Endothelial cell of umbilical vein (primary cell): ENCODE results near the gene SLC11A1. TPM values are rescaled to one million over a fixed set of nuclear protein-coding genes. Genes with fewer than 3 reads are reported as not detected.
A peak's percentile ranks its signal among the peaks of the same experiment; 100 is the strongest.

ENCODE experiments used
- BruUV-seq: library from RNA; stranded (reverse); fragments of 400-500 nt; replicated peaks from 2 replicates; lab custom pipeline; 2021; lab: Mats Ljungman, UMichigan
- CTCF ChIA-PET: fragments of 300-600, 350-600 bp; sonication (Branson Sonifier 250); formaldehyde crosslinking; loops from one replicate; lab custom pipeline; 2021; ENCODE audit warnings: antibody characterized with exemption, inconsistent platforms; lab: Charles Lee
- POLR2A ChIA-PET: fragments of 300-600, 350-600 bp; sonication (Branson Sonifier 250); formaldehyde crosslinking; loops from one replicate; lab custom pipeline; 2021; ENCODE audit warnings: antibody characterized with exemption, inconsistent platforms; lab: Charles Lee
- DNase-seq: peaks from one replicate; pipeline ENCODE4 v3.0.0-alpha.2; 2011; ENCODE audit warnings: low read depth, low spot score
- FAIRE-seq: peaks from 2 replicates; lab custom pipeline; 2011; peaks lifted over from hg19 to GRCh38; lab: Jason Lieb, UNC
- H2AFZ ChIP-seq: 2 replicates; pipeline ENCODE4 v1.6.0; 2012; ENCODE audit warnings: low read depth, low read length, control low read depth, inconsistent platforms
- H3K27ac ChIP-seq: 2 replicates; pipeline ENCODE4 v1.5.1; 2011; ENCODE audit warnings: low read depth, mild to moderate bottlenecking, control low read depth, low read length, moderate library complexity; ENCODE audit not compliant: insufficient read depth
- H3K27me3 ChIP-seq, 2 experiments: 2 replicates each; pipeline versions ENCODE4 v1.6.0 to v1.6.1; 2011; ENCODE audit warnings: low read length in 2 of 2, mixed read lengths in 1 of 2; ENCODE audit not compliant: control insufficient read depth in 2 of 2, insufficient read depth in 2 of 2
- H3K36me3 ChIP-seq, 2 experiments: 2 replicates in 1 of 2; 3 replicates in 1 of 2; pipeline ENCODE4 v1.5.1; 2011; ENCODE audit warnings: low read length in 2 of 2, mild to moderate bottlenecking in 1 of 2, moderate library complexity in 1 of 2; ENCODE audit not compliant: control insufficient read depth in 2 of 2, insufficient read depth in 2 of 2; ENCODE audit errors: extremely low read depth in 1 of 2
- H3K4me1 ChIP-seq: 3 replicates; pipeline ENCODE4 v1.5.1; 2011; ENCODE audit warnings: mild to moderate bottlenecking, low read length; ENCODE audit not compliant: control insufficient read depth, insufficient read depth; ENCODE audit errors: extremely low read depth
- H3K4me2 ChIP-seq: 2 replicates; pipeline ENCODE4 v1.6.1; 2011; ENCODE audit warnings: low read length, control low read depth, mixed read lengths; ENCODE audit not compliant: insufficient read depth
- H3K4me3 ChIP-seq, 3 experiments: fragments of 200-600 bp in 1 of 3; sonication (generic), shearing (Covaris generic) in 1 of 3; replicated peaks in 1 of 3; 2 replicates each; pipeline ENCODE4 v1.5.1; 2011 to 2016; ENCODE audit warnings: control low read depth in 3 of 3, low read length in 3 of 3, mild to moderate bottlenecking in 2 of 3, inconsistent platforms in 1 of 3, low read depth in 1 of 3, moderate library complexity in 1 of 3; ENCODE audit not compliant: insufficient read depth in 1 of 3
- H3K79me2 ChIP-seq: 2 replicates; pipeline ENCODE4 v1.6.0; 2012; ENCODE audit warnings: low read length, inconsistent platforms; ENCODE audit not compliant: control insufficient read depth, insufficient read depth
- H3K9ac ChIP-seq: replicated peaks from 2 replicates; pipeline ENCODE3; 2011; ENCODE audit warnings: low read length, control low read depth; ENCODE audit not compliant: insufficient read depth; ENCODE audit errors: extremely low read depth
- H3K9me1 ChIP-seq: replicated peaks from 3 replicates; pipeline ENCODE4 v1.6.0; 2011; ENCODE audit warnings: mild to moderate bottlenecking, low read length; ENCODE audit not compliant: control insufficient read depth, insufficient read depth; ENCODE audit errors: extremely low read depth
- H3K9me3 ChIP-seq: replicated peaks from 2 replicates; pipeline ENCODE4 v1.5.1; 2012; ENCODE audit warnings: low read length, inconsistent platforms; ENCODE audit not compliant: control insufficient read depth, insufficient read depth
- H4K20me1 ChIP-seq: replicated peaks from 2 replicates; pipeline ENCODE3; 2011; ENCODE audit warnings: mild to moderate bottlenecking, low read length; ENCODE audit not compliant: control insufficient read depth, insufficient read depth; ENCODE audit errors: extremely low read depth
- EZH2 ChIP-seq: IDR thresholded peaks from 2 replicates; pipeline ENCODE4 v1.6.1; 2012; ENCODE audit warnings: borderline replicate concordance, low read depth, mild to moderate bottlenecking, moderate library complexity, low read length, inconsistent platforms; ENCODE audit not compliant: severe bottlenecking
- FOS ChIP-seq: IDR thresholded peaks from 2 replicates; pipeline ENCODE4 v1.6.1; 2011; ENCODE audit warnings: mild to moderate bottlenecking, low read length, moderate library complexity, borderline replicate concordance; ENCODE audit not compliant: insufficient read depth
- GATA2 ChIP-seq: IDR thresholded peaks from 2 replicates; pipeline ENCODE4 v1.7.0; 2011; ENCODE audit warnings: low read depth, mild to moderate bottlenecking, moderate library complexity, mixed read lengths, low read length; ENCODE audit not compliant: insufficient read length, insufficient read depth
- JUN ChIP-seq: IDR thresholded peaks from 2 replicates; pipeline ENCODE4 v1.6.1; 2011; ENCODE audit warnings: borderline replicate concordance, low read depth; ENCODE audit not compliant: insufficient read length, insufficient read depth
- MYC ChIP-seq: IDR thresholded peaks from one replicate; pipeline ENCODE4 v1.6.1; 2011; ENCODE audit warnings: mild to moderate bottlenecking, low read depth, low read length
- POLR2A ChIP-seq: IDR thresholded peaks from 2 replicates; pipeline ENCODE4 v1.6.1; 2012; ENCODE audit warnings: low read depth, mild to moderate bottlenecking, control low read depth, low read length
- POLR2AphosphoS5 ChIP-seq: IDR thresholded peaks from 2 replicates; pipeline ENCODE4 v1.6.1; 2012; ENCODE audit warnings: low read depth, mild to moderate bottlenecking, control low read depth, low read length, moderate library complexity; ENCODE audit not compliant: insufficient read depth
- dilution Hi-C: fragments of 300-500 bp; cut with MboI; formaldehyde crosslinking; loops from one replicate; pipeline ENCODE4 v1.15.0; 2019; ENCODE audit warnings: low sequenced_read_pairs; ENCODE audit not compliant: extremely low pct_ligation_motif_present
- intact Hi-C: fragments of 100-400 bp; cut with micrococcal nuclease; formaldehyde crosslinking; loops from one replicate; pipeline ENCODE4 v1.10.0; 2022
- polyA plus RNA-seq, 4 experiments: library from polyadenylated mRNA; depleted of rRNA in 3 of 4; stranded (reverse) in 3 of 4; unstranded in 1 of 4; fragments of >200 nt; gene quantifications; 2 replicates each; pipeline versions ENCODE4 v1.2.1 to v1.2.3, GENCODE V29; 2011 to 2012; ENCODE audit warnings: missing spikeins in 1 of 4
- total RNA-seq: library from RNA; stranded (reverse); gene quantifications from 2 replicates; pipeline ENCODE4 v1.2.3, GENCODE V29; 2021
- TF ChIP-seq, protein P1 (sequence below): IDR thresholded peaks from 2 replicates; pipeline ENCODE4 v1.6.1; 2011; ENCODE audit not compliant: insufficient read depth, insufficient read length
- TF ChIP-seq, protein P2 (sequence below), 2 donors: IDR thresholded peaks; 1 replicate in 1 of 2; 2 replicates in 1 of 2; pipeline ENCODE4 v1.5.1; 2011; ENCODE audit warnings: low read length in 2 of 2, mild to moderate bottlenecking in 2 of 2, moderate library complexity in 2 of 2, control low read depth in 1 of 2, inconsistent platforms in 1 of 2, low read depth in 1 of 2; ENCODE audit not compliant: insufficient read depth in 1 of 2; ENCODE audit errors: extremely low read depth in 1 of 2

The SLC11A1 gene
- total and polyA plus RNA-seq, 2 donors (not counting 3 experiments of a cell fraction or from before 2014, with no cell fraction given) = 0.03 TPM; not detected in 1

DNA sequence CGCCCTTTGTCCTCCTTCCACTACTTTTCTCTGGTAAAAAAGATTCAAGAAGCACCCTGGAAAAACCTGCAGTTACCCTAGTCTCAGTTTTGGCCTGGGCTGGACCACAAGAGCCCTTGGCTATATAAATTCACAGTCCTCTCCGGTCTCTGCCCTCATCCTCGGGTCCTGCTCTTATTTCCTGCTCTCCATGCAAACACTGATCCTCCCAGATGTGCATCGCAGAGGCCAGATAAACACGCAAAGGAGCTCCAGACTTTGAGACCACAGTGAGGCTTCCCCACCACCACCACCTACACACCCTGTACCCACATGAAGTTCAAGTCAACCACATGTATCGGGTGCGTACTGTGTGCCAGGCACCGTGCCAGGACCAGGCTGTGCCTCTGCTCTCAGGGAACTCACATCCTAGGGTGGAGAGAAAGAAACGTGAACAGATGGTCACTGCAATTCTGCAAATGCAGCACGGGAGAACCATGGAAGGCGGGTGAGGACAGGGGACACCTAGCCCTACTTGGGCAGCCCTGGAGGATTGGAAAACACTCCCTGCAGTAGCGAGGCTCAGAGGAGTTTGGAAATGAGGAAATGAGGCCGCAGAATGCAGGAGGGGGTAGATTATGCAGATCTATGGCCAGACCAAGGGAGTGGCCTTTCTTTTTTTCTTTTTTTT lies 25.0 kb downstream of the SLC11A1 start:
- Histone ChIP-seq H3K36me3 (peaks cover 0 to 21% of the 10 kb centered on the region in 2 experiments), H3K9ac (peak overlapping the region; percentile 62), H3K27ac (peak overlapping the region; percentile 81), H3K9me3 (no peaks in the 10 kb centered on the region), H4K20me1 (no peaks in the 10 kb centered on the region), H2AFZ (peak overlapping the region; percentile 82), H3K27me3 (no peaks in the 10 kb centered on the region), H3K4me2 (peak overlapping the region; percentile 74), H3K9me1 (no peaks in the 10 kb centered on the region), H3K4me3 (peak overlapping the region in 2 of 3 experiments; percentile 16 to 25), H3K4me1 (peaks cover 19% of the 10 kb centered on the region), H3K79me2 (peaks cover 3% of the 10 kb centered on the region)
- ChIA-PET POLR2A (no interaction called here), CTCF (interaction anchor here (1.0 to 5.0 kb wide), 6 partner anchors 11 to 134 kb away, joined by 3 to 26 read pairs (median 6); no protein-coding TSS in a partner anchor)
- FAIRE-seq (peak; percentile 72), DNase-seq (peak; percentile 39)
- BruUV-seq = TSS peak; percentile 2
- no peak for TF ChIP-seq GATA2
- TF ChIP-seq, protein P1, sequence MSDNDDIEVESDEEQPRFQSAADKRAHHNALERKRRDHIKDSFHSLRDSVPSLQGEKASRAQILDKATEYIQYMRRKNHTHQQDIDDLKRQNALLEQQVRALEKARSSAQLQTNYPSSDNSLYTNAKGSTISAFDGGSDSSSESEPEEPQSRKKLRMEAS = no peak
- no peak for TF ChIP-seq JUN
- TF ChIP-seq POLR2A = no peak
- TF ChIP-seq POLR2AphosphoS5 = no peak
- no peak for TF ChIP-seq FOS
- no peak for TF ChIP-seq EZH2
- TF ChIP-seq, protein P2, sequence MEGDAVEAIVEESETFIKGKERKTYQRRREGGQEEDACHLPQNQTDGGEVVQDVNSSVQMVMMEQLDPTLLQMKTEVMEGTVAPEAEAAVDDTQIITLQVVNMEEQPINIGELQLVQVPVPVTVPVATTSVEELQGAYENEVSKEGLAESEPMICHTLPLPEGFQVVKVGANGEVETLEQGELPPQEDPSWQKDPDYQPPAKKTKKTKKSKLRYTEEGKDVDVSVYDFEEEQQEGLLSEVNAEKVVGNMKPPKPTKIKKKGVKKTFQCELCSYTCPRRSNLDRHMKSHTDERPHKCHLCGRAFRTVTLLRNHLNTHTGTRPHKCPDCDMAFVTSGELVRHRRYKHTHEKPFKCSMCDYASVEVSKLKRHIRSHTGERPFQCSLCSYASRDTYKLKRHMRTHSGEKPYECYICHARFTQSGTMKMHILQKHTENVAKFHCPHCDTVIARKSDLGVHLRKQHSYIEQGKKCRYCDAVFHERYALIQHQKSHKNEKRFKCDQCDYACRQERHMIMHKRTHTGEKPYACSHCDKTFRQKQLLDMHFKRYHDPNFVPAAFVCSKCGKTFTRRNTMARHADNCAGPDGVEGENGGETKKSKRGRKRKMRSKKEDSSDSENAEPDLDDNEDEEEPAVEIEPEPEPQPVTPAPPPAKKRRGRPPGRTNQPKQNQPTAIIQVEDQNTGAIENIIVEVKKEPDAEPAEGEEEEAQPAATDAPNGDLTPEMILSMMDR (IDR thresholded peaks at IDR 0.05; ENCODE audit: extremely low read depth in 1 of 2, insufficient read depth in 1 of 2, low read depth in 1 of 2, low read length in 2 of 2) = no peak
- no peak for TF ChIP-seq MYC
- intact Hi-C loops (loop anchor here (1.0 to 5.0 kb wide), 8 partner anchors 9 to 440 kb away; partner anchors contain the start of genes CNOT9 and USP37), dilution Hi-C loops (no loop called here)
